Panc1 (cell line): ENCODE measurements around the gene CDH12. TPM values are rescaled to one million over a fixed set of nuclear protein-coding genes. Genes with fewer than 3 reads are reported as not detected.

Experiments used
- ATAC-seq: fragments of 200-7000 bp; cut with Tn5 transposase; 2 replicates; pipeline ENCODE4 v1.9.1; 2020; ENCODE audit warnings: mild to moderate bottlenecking, moderate library complexity
- BruUV-seq: library from RNA; stranded (reverse); fragments of 400-500 nt; replicated peaks from 2 replicates; lab custom pipeline; 2021; lab: Mats Ljungman, UMichigan
- CTCF ChIA-PET: fragments of 300-600 bp; sonication (Branson Sonifier 250); formaldehyde crosslinking; loops from one replicate; lab custom pipeline; 2022; ENCODE audit warnings: antibody characterized with exemption; lab: Charles Lee
- POLR2A ChIA-PET: fragments of 300-600 bp; sonication (Branson Sonifier 250); formaldehyde crosslinking; loops from one replicate; lab custom pipeline; 2022; ENCODE audit warnings: antibody characterized with exemption; lab: Charles Lee
- DNase-seq: peaks from one replicate; pipeline ENCODE4 v3.0.0-alpha.2; 2010; ENCODE audit warnings: low read depth, low spot score
- H3K27ac ChIP-seq: 2 replicates; pipeline ENCODE4 v1.5.1; 2011; ENCODE audit warnings: mild to moderate bottlenecking, low read length, inconsistent platforms
- H3K27me3 ChIP-seq: fragments of 200-500 bp; sonication (Bioruptor generic); 2 replicates; pipeline ENCODE4 v1.6.0; 2014; ENCODE audit warnings: low read length, inconsistent platforms; ENCODE audit not compliant: control insufficient read depth, insufficient read depth
- H3K36me3 ChIP-seq: fragments of 200-500 bp; sonication (Bioruptor generic); 2 replicates; pipeline ENCODE4 v1.5.1; 2014; ENCODE audit warnings: inconsistent platforms, mild to moderate bottlenecking, low read length, moderate library complexity; ENCODE audit not compliant: control insufficient read depth, insufficient read depth
- H3K4me1 ChIP-seq: 2 replicates; pipeline ENCODE4 v1.5.1; 2011; ENCODE audit warnings: inconsistent platforms, mild to moderate bottlenecking, low read length, moderate library complexity; ENCODE audit not compliant: control insufficient read depth, insufficient read depth
- H3K4me3 ChIP-seq, 2 experiments: 2 replicates each; pipeline ENCODE4 v1.5.1; 2011 to 2012; ENCODE audit warnings: low read depth in 2 of 2, low read length in 2 of 2, mild to moderate bottlenecking in 2 of 2, inconsistent platforms in 1 of 2, moderate library complexity in 1 of 2
- H3K9me3 ChIP-seq: fragments of 200-500 bp; sonication (Bioruptor generic); 2 replicates; pipeline ENCODE4 v1.5.1; 2014; ENCODE audit warnings: low read depth, mild to moderate bottlenecking, inconsistent platforms, low read length, moderate library complexity; ENCODE audit not compliant: control insufficient read depth, insufficient read depth
- CTCF ChIP-seq: fragments of 450-650 bp; IDR thresholded peaks from 2 replicates; pipeline ENCODE4 v1.5.1; 2017; ENCODE audit warnings: mild to moderate bottlenecking
- POLR2AphosphoS5 ChIP-seq: IDR thresholded peaks from 2 replicates; pipeline ENCODE4 v1.6.1; 2012; ENCODE audit warnings: mild to moderate bottlenecking, low read depth, low read length, moderate library complexity
- REST ChIP-seq, 2 experiments: IDR thresholded peaks; 2 replicates each; pipeline ENCODE4 v1.6.1; 2011 to 2012; ENCODE audit warnings: low read depth in 2 of 2, control low read depth in 1 of 2, low read length in 1 of 2, mild to moderate bottlenecking in 1 of 2, moderate library complexity in 1 of 2; ENCODE audit not compliant: insufficient read depth in 1 of 2
- SIN3A ChIP-seq: IDR thresholded peaks from 2 replicates; pipeline ENCODE4 v1.6.1; 2012; ENCODE audit warnings: low read depth, mild to moderate bottlenecking, low read length, moderate library complexity, borderline replicate concordance; ENCODE audit not compliant: insufficient read depth
- TCF7L2 ChIP-seq: IDR thresholded peaks from 2 replicates; pipeline ENCODE4 v1.6.1; 2011; ENCODE audit warnings: mild to moderate bottlenecking, low read depth, low read length, inconsistent platforms
- in situ Hi-C: cut with HindIII; loops from 2 replicates; pipeline ENCODE4 v1.10.0; 2016; ENCODE audit warnings: low sequenced_read_pairs, low pct_unique_long_range_greater_than_20kb
- intact Hi-C: fragments of 100-400 bp; cut with micrococcal nuclease; formaldehyde crosslinking; loops from one replicate; pipeline ENCODE4 v1.10.0; 2022; ENCODE audit not compliant: unreplicated experiment
- total RNA-seq: library from RNA; stranded (reverse); gene quantifications from one replicate; pipeline ENCODE4 v1.2.1, GENCODE V29; 2021; ENCODE audit not compliant: unreplicated experiment

The CDH12 gene
- total RNA-seq, 1 experiment from 2014 or later, result not detected

GRCh38 chr5:22710660-22711059, 142.5 kb downstream of the CDH12 start:
- H3K27me3 ChIP-seq, result no peaks in the 10 kb centered on the region
- no peak for ATAC-seq
- H3K9me3 ChIP-seq, result no peaks in the 10 kb centered on the region
- POLR2A ChIA-PET, result no interaction called here
- H3K4me1 ChIP-seq, result no peaks in the 10 kb centered on the region
- TF ChIP-seq TCF7L2 (no peak), POLR2AphosphoS5 (no peak), SIN3A (no peak), REST (IDR thresholded peaks at IDR 0.05; ENCODE audit: insufficient read depth in 1 of 2, low read depth in 2 of 2, low read length in 1 of 2) (no peak), CTCF (no peak)
- BruUV-seq, result no TSS peak
- no peaks in the 10 kb centered on the region for H3K36me3 ChIP-seq
- DNase-seq, result no peak
- H3K27ac ChIP-seq, result no peak overlapping the region
- CTCF ChIA-PET, result no interaction called here
- in situ Hi-C loops, result no loop called here
- H3K4me3 ChIP-seq, result no peak overlapping the region
- intact Hi-C loops, result no loop called here

- ATAC-seq, result no peak
- intact Hi-C loops (no loop called here), in situ Hi-C loops (no loop called here)
- Histone ChIP-seq H3K36me3 (no peaks in the 10 kb centered on the region), H3K9me3 (no peaks in the 10 kb centered on the region), H3K4me1 (no peaks in the 10 kb centered on the region), H3K4me3 (no peak overlapping the region), H3K27ac (no peak overlapping the region), H3K27me3 (no peaks in the 10 kb centered on the region)
- no peak for DNase-seq
- CTCF ChIA-PET, result no interaction called here
- no TSS peak for BruUV-seq
- POLR2A ChIA-PET, result interaction anchor here (0.6 kb wide), 1 partner anchor 1138 kb away, joined by 6 read pairs; no protein-coding TSS in a partner anchor
- TF ChIP-seq CTCF (no peak), SIN3A (no peak), REST (IDR thresholded peaks at IDR 0.05; ENCODE audit: insufficient read depth in 1 of 2, low read depth in 2 of 2, low read length in 1 of 2) (no peak), POLR2AphosphoS5 (no peak), TCF7L2 (no peak)
These were observed 143.4 kb downstream of the CDH12 start for GRCh38 chr5:22709743-22710142.
